Erythroblast (primary cell): ENCODE results near the gene RNASE8.

ENCODE experiments used
- DNase-seq, 2 experiments: peaks; one replicate each; lab custom pipeline; 2025; lab: John Stamatoyannopoulos, UW
- GATA1 ChIP-seq: IDR thresholded peaks from 2 replicates; pipeline ENCODE4 v1.6.1; 2011; ENCODE audit warnings: low read depth, mild to moderate bottlenecking, control low read depth, low read length, moderate library complexity
- POLR2A ChIP-seq: IDR thresholded peaks from 2 replicates; pipeline ENCODE4 v1.6.1; 2011; ENCODE audit warnings: mild to moderate bottlenecking, low read length

The RNASE8 gene

DNA sequence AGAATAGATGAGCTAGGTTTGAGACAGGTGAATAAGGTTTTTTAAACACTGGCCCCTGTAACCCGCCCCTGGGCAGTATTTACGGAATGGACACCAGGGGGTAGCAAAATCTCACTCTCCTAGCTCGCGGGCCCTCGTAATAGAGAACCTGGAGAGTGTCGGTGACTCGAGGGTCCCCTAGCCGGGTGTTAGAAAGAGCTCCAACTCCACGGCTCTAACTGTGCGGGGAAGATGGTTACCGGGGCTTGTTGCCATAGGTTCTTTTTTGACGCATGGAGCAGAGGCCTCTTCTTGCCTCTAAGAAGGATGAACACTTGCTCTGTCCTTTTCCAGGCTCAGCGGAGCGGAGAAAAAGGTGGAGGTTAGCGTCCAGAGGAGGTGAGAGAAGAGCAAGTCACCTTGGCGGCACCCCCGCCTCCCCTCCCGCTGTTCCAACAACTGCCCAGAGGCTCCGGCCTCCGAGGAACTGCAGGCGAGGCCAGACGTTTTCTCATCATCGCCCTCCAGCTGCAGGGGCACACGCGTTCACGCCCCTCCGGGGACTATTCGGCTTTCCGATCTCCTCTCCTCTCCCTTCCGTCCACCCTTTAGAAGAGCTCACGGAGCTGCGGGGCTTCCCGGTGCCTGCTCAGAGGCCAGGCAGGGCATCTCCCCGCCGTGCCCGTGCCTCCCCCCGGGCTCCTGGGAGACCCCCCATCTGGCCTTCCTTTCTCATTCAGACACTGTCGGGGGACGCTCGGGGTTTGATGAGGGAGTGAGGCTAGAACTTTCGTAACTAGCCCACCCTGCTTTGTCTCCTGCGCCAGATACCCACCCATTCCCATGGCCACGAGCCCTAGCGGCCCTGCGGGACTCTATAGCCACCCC, 11.1 kb downstream of the RNASE8 start:
- TF ChIP-seq POLR2A, result no peak
- no peak for TF ChIP-seq GATA1
- peak; percentile 54 to 70 for DNase-seq

DNA sequence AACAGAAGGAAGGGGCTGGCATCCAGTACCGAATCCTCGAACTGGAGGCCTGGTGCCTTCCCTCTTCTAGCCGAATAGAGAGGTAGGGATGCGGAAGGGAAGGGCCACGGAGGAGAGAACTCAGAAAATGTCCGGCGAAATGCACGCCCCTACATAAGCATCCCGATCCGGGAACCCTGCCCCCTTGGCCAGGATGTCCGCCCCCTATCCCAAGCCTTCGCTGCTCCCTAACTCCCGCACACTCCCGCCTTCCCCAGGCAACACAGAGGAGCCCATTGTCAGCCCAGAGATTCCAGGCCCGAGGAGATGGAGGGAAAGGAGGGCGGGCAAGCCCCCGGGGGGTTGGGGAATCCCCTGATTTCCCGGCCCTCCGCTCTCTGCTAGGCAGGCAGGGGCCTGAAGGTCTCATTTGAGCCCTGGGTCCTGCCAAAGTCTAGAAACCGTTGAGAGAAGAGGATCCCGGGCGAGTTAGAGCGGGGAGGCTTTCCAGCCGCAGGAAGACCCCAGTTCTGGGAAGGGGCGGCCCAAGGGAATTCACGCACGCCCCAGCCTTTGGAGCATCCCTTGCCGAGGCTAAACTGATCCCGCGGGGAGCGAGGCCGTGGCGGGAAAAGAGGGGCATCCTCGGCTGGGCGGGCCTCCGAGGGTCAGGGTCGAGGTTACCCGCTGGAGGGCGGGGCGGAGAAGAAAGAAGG, 11.9 kb downstream of the RNASE8 start:
- no peak for DNase-seq
- TF ChIP-seq POLR2A (no peak), GATA1 (no peak)

DNA sequence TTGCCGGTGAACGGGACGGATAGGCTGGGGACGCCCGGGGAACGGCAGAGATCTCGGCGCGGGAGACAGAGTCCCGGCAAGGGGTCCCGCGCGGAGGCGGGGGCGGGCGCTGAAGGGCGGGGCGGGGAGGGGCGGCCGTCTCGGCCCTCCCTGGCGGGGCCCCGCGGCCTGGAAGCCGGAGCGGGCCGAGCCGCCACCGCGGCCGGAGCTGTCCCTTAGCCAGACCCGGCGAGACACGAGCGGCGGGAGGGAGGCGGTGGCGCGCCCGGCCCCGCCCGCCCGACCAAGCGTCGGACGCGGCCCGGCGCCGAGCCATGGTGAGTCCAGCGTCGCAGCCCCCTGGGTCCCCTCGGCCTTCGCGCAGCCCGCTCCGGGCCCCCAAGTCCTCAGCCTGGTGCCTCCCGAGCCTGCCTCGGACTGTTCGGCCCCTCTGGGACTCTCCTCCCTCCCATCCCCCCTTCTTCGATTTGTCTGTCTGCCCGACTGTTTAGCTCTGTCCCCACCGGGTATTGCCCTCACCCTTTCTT, 12.5 kb downstream of the RNASE8 start, which contains the start of gene ARHGEF40:
ARHGEF40 (plus strand) TSS at position 222 of the 527 bp plus-strand sequence; CDS start at position 315, 93 bp downstream.
- DNase-seq, result peak; percentile 14 to 22
- no peak for TF ChIP-seq GATA1
- TF ChIP-seq POLR2A, result no peak

DNA sequence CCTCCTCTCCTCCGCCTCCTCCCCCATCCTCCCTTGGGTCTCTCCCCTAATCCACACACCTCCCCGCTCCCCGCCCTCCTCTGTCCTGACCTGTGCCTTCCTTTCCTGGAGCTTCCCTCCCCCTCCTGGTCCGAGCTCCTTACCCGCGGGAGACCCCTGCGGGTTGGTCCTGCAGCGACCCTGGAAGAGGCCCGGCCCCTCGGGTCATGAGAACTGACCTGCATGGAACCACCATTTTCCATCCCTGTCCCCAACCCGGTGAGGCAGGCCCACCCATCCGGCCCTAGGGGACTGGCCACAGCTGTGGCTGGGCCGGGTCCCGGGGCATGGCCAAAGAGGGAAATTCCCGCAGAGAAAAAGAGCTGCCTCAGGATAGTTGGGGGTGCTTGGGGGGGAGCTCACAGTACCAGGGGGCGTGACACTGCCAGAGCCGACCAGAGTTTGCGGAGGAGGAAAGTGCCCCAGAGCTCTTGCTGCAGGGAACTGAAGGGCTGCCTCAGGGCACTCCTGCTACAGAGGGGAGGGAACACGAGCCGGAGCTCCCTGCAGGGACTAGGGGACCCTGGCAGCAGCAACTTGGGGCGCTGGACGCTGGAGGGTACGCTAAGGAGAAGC, 13.1 kb downstream of the RNASE8 start:
- no peak for DNase-seq

DNA sequence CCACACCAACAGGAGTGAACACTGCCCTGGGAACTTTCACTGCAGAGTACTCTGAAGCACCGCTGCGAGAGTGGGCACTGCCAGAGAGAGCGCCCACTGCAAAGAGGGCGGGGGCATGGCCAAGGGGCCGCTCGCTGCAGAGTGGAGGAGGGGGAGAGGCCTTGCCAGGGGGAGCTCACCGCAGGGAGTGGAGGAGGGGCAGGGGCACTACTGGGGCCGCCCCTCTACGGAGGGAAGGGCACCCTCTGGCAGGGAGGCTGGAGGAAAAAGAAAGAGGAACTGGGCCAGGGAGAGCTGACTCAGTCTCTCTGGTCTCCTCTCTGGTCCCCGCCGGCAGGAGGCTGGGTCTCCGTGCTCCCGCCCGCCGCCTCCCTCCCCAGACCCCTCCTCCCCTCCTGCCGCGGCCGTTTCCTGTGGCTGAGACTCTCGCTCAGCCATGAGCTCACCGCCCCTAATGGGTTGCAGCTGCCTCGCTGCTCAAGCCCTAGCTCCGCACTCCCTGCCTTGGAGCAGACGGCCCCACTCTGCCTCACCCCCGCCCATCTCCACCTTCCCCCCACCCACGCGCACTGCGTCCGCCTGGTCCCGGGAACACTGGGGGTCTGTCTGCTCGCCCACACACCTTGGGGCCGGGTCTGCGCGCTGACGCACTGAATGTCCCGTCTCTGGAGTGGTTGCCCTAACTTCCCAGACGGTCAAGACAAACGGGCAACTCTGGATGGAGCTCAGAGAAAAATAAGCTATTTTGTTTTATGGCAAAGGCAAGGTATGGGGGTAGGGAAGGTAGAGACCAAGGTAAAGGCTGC, 13.8 kb downstream of the RNASE8 start:
- DNase-seq, result no peak
- TF ChIP-seq GATA1 (no peak), POLR2A (no peak)

More for the DNA sequence above, 13.1 kb downstream of the RNASE8 start:
- TF ChIP-seq POLR2A (no peak), GATA1 (no peak)

DNA sequence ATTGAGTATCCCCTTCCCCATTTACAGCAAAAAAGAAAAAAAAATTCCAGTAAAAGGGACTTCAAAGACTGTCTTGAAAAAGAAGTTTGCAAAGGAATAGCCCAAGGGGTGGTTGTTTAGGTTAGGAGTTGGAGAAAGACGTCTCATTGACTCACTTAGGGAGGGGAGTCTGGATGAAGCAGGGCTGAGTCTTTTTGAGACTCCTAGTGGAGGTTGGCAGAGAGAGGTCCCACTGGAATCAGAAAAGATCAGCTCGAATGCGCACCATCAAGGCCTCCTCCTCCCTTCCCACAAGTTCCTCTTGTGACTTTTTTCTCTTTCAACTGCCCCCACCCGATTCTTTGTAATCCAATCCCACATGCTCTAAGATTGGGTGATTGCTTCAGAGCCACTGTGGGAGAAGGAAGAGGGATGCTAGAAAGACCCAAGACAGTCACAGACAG, 14.4 kb downstream of the RNASE8 start:
- no peak for DNase-seq
- TF ChIP-seq GATA1 (no peak), POLR2A (no peak)

DNA sequence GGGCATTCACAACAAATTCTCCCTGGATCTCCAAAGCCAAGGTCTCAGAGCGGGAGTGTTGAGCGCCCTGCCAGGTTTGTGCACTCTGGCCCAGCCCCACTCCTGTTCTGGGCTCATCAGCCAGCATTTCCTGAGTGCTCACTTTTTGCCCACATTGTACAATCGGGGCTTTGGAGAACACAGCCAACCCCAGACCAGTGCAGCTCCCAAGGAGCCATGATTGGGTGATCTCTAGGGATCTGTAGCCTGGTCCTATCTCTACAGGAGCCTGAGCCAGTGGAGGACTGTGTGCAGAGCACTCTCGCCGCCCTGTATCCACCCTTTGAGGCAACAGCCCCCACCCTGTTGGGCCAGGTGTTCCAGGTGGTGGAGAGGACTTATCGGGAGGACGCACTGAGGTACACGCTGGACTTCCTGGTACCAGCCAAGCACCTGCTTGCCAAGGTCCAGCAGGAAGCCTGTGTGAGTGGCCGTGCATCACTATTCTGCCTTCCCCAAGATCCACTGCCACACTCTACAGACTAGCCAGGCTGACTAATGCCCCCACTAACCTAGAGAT, 15.2 kb downstream of the RNASE8 start:
- no peak for TF ChIP-seq POLR2A
- TF ChIP-seq GATA1, result no peak
- no peak for DNase-seq

DNA sequence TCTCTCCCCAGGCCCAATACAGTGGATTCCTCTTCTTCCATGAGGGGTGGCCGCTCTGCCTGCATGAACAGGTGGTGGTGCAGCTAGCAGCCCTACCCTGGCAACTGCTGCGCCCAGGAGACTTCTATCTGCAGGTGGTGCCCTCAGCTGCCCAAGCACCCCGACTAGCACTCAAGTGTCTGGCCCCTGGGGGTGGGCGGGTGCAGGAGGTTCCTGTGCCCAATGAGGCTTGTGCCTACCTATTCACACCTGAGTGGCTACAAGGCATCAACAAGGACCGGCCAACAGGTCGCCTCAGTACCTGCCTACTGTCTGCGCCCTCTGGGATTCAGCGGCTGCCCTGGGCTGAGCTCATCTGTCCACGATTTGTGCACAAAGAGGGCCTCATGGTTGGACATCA, 16.3 kb downstream of the RNASE8 start:
- no peak for DNase-seq
- no peak for TF ChIP-seq GATA1
- TF ChIP-seq POLR2A, result no peak

DNA sequence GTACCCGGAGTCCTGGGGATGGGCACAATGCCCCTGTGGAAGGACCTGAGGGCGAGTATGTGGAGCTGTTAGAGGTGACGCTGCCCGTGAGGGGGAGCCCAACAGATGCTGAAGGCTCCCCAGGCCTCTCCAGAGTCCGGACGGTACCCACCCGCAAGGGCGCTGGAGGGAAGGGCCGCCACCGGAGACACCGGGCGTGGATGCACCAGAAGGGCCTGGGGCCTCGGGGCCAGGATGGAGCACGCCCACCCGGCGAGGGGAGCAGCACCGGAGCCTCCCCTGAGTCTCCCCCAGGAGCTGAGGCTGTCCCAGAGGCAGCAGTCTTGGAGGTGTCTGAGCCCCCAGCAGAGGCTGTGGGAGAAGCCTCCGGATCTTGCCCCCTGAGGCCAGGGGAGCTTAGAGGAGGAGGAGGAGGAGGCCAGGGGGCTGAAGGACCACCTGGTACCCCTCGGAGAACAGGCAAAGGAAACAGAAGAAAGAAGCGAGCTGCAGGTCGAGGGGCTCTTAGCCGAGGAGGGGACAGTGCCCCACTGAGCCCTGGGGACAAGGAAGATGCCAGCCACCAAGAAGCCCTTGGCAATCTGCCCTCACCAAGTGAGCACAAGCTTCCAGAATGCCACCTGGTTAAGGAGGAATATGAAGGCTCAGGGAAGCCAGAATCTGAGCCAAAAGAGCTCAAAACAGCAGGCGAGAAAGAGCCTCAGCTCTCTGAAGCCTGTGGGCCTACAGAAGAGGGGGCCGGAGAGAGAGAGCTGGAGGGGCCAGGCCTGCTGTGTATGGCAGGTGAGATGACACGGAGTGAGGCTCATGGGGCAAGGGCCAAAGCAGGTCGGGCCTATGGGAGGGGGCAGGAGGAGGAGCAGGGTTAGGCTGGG, 17.0 kb downstream of the RNASE8 start:
- TF ChIP-seq GATA1, result no peak
- TF ChIP-seq POLR2A, result no peak
- DNase-seq, result no peak

DNA sequence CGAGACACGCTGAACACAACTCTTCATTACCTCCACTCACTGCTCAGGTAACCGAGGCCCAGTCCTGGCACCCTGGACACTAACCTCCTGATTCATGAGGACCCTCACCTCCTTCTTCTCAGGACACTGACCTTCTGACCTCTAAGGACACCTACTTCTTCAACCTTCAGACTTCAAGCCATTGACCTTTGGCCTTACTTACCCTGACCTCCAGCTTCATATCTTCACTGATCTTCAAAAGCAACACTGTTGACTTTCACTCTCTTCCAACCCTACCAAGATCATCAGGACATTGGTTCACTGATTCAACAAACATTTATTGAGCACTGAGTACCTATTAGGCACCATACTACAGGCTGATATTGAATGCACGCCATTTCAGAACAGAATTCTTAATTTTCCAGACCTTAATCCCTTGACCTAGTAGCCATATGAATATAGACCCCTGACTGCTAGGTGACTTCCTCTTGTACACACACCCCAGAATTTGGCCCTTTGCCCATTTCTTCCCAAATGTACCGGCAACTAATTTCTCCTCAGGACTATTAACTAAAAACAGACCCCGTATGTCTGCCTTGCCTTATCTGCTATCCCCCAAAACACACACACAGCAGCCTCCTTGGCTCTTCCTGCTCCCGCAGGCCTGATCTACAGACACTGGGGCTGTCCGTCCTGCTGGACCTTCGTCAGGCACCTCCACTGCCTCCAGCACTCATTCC, 18.3 kb downstream of the RNASE8 start:
- no peak for DNase-seq
- TF ChIP-seq POLR2A (no peak), GATA1 (no peak)

DNA sequence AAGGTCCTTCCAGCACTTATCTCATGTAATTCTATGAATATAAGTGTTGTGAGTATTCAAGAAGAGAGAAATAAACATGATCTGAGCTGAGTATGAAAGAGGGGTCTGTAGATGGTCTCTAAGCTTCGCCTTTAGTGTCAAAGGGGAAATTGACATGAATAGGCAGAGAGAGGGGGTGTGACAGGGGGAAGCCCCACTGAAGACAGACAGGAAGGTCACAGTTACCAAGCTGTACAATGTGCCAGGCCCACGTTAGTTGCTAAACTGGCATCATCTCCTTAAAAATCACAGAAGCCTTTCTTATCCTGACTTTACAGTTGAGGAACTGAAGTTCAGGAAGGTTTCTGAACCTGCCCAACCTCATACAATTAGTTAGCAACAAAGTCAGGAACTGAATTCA, 20.1 kb downstream of the RNASE8 start:
- DNase-seq, result no peak
- TF ChIP-seq GATA1 (no peak), POLR2A (no peak)

DNA sequence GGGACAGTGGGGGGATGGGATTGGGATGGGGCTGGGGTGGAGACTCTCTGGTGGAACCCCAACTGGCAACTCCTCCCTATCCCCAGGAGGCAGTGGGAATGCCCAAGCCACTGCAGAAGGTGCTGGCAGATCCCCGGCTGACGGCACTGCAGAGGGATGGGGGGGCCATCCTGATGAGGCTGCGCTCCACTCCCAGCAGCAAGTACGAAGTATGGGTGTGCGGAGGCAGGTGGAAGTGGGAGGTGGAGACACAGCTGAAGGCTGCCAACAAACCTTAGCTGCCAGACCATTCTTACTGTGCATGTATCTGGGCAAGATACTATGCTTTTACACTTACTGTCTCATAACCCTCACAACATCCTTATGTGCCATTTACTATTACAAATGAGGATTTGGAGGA, 20.7 kb downstream of the RNASE8 start:
- TF ChIP-seq GATA1 (no peak), POLR2A (no peak)
- no peak for DNase-seq
